SK-N-SH (cell line): Measurements from ENCODE around the gene FBN2. TPM values are rescaled to one million over a fixed set of nuclear protein-coding genes. Genes with fewer than 3 reads are reported as not detected.

ENCODE experiments used
- CTCF ChIA-PET: fragments of 300-600, 350-600 bp; formaldehyde crosslinking; extraction: SDS; loops from one replicate; lab custom pipeline; 2021; lab: Yijun Ruan, JAX
- POLR2A ChIA-PET: fragments of 350-600 bp; sonication (Branson Sonifier 250); formaldehyde crosslinking; extraction: SDS; loops from one replicate; lab custom pipeline; 2020; ENCODE audit warnings: antibody characterized with exemption, inconsistent platforms; lab: Yijun Ruan, JAX
- DNase-seq: peaks from one replicate; pipeline ENCODE4 v3.0.0; 2012
- H2AFZ ChIP-seq: fragments of 200-600 bp; sonication (generic); 2 replicates; pipeline ENCODE4 v1.8.1; 2016; ENCODE audit warnings: antibody characterized with exemption, mild to moderate bottlenecking, low read depth
- H3F3A ChIP-seq: fragments of 200-600 bp; sonication (generic); replicated peaks from 2 replicates; pipeline ENCODE3; 2016; ENCODE audit warnings: antibody characterized with exemption, mild to moderate bottlenecking; ENCODE audit not compliant: insufficient read depth
- H3K27ac ChIP-seq, 2 experiments: fragments of 200-500 bp in 1 of 2; fragments of 200-600 bp in 1 of 2; sonication (Bioruptor generic) in 1 of 2; sonication (generic), shearing (Covaris generic) in 1 of 2; 2 replicates each; pipeline versions ENCODE4 v1.5.1 to v1.6.1; 2014 to 2016; ENCODE audit warnings: low read depth in 2 of 2, inconsistent platforms in 1 of 2, low read length in 1 of 2, mild to moderate bottlenecking in 1 of 2, mixed read lengths in 1 of 2
- H3K27me3 ChIP-seq: fragments of 200-600 bp; sonication (generic), shearing (Covaris generic); 2 replicates; pipeline ENCODE4 v1.6.1; 2016; ENCODE audit warnings: mixed run types; ENCODE audit not compliant: insufficient read depth
- H3K36me3 ChIP-seq, 2 experiments: fragments of 200-500 bp in 1 of 2; fragments of 200-600 bp in 1 of 2; sonication (Bioruptor generic) in 1 of 2; sonication (generic) in 1 of 2; replicated peaks in 1 of 2; 2 replicates each; pipeline versions ENCODE3 to v1.5.1; 2014 to 2016; ENCODE audit warnings: low read length in 1 of 2, mild to moderate bottlenecking in 1 of 2; ENCODE audit not compliant: insufficient read depth in 2 of 2, control insufficient read depth in 1 of 2
- H3K4me1 ChIP-seq, 2 experiments: fragments of 200-500 bp in 1 of 2; fragments of 200-600 bp in 1 of 2; sonication (Bioruptor generic) in 1 of 2; sonication (generic), shearing (Covaris generic) in 1 of 2; 2 replicates each; pipeline versions ENCODE4 v1.5.1 to v1.6.1; 2014 to 2016; ENCODE audit warnings: low read depth in 1 of 2, low read length in 1 of 2, mixed run types in 1 of 2; ENCODE audit not compliant: insufficient read depth in 2 of 2, control insufficient read depth in 1 of 2
- H3K4me2 ChIP-seq: fragments of 200-600 bp; sonication (generic), shearing (Covaris generic); 2 replicates; pipeline ENCODE4 v1.6.1; 2017; ENCODE audit warnings: mixed run types
- H3K4me3 ChIP-seq, 2 experiments: fragments of 200-500 bp in 1 of 2; fragments of 200-600 bp in 1 of 2; sonication (Bioruptor generic) in 1 of 2; sonication (generic), shearing (Covaris generic) in 1 of 2; 2 replicates each; pipeline versions ENCODE4 v1.5.1 to v1.8.1; 2014 to 2016; ENCODE audit warnings: low read depth in 2 of 2, inconsistent platforms in 1 of 2, low read length in 1 of 2, mild to moderate bottlenecking in 1 of 2, mixed read lengths in 1 of 2, moderate library complexity in 1 of 2
- H3K79me2 ChIP-seq: fragments of 200-600 bp; sonication (generic); 2 replicates; pipeline ENCODE4 v1.8.1; 2017; ENCODE audit warnings: mild to moderate bottlenecking; ENCODE audit not compliant: insufficient read depth
- H3K9ac ChIP-seq: fragments of 200-600 bp; sonication (generic); 2 replicates; pipeline ENCODE4 v1.6.1; 2017; ENCODE audit warnings: mixed run types
- H3K9me2 ChIP-seq: fragments of 200-600 bp; sonication (generic); 2 replicates; pipeline ENCODE4 v1.6.1; 2017; ENCODE audit warnings: mixed run types
- H3K9me3 ChIP-seq: fragments of 200-600 bp; sonication (generic); 2 replicates; pipeline ENCODE4 v1.6.1; 2017; ENCODE audit warnings: mixed run types, mild to moderate bottlenecking, moderate library complexity
- H4K20me1 ChIP-seq: fragments of 200-600 bp; sonication (generic); 2 replicates; pipeline ENCODE4 v1.6.1; 2017; ENCODE audit warnings: mild to moderate bottlenecking, mixed run types; ENCODE audit not compliant: insufficient read depth
- CHD2 ChIP-seq: fragments of 150-350 bp; IDR thresholded peaks from 2 replicates; pipeline ENCODE4 v1.6.1; 2018; ENCODE audit warnings: low read length; ENCODE audit not compliant: partially characterized antibody
- EP300 ChIP-seq, 2 experiments: IDR thresholded peaks; 2 replicates each; pipeline versions ENCODE4 v1.4.0 to v1.6.1; 2012; ENCODE audit warnings: borderline replicate concordance in 1 of 2, low read depth in 1 of 2, low read length in 1 of 2
- GATA2 ChIP-seq: sonication (generic); formaldehyde crosslinking; IDR thresholded peaks from 2 replicates; pipeline ENCODE4 v1.5.0; 2020; ENCODE audit warnings: mild to moderate bottlenecking, missing genetic modification reagents
- MEF2A ChIP-seq: IDR thresholded peaks from 2 replicates; pipeline ENCODE4 v1.4.0; 2012; ENCODE audit warnings: low read depth, borderline replicate concordance
- NRF1 ChIP-seq: IDR thresholded peaks from 2 replicates; pipeline ENCODE4 v1.6.1; 2012; ENCODE audit warnings: low read depth, mild to moderate bottlenecking, low read length
- POLR2AphosphoS5 ChIP-seq: IDR thresholded peaks from 2 replicates; pipeline ENCODE4 v1.6.1; 2012; ENCODE audit warnings: low read depth, low read length
- RAD21 ChIP-seq: IDR thresholded peaks from 2 replicates; pipeline ENCODE4 v1.6.1; 2012; ENCODE audit warnings: mild to moderate bottlenecking, low read length
- RCOR1 ChIP-seq: fragments of 150-350 bp; IDR thresholded peaks from 2 replicates; pipeline ENCODE4 v1.6.1; 2017; ENCODE audit warnings: antibody characterized with exemption, low read length
- REST ChIP-seq: IDR thresholded peaks from 2 replicates; pipeline ENCODE4 v1.6.1; 2012; ENCODE audit warnings: mild to moderate bottlenecking, low read depth, low read length, moderate library complexity
- SIN3A ChIP-seq: IDR thresholded peaks from 2 replicates; pipeline ENCODE4 v1.6.1; 2012; ENCODE audit warnings: low read depth, mild to moderate bottlenecking, low read length, moderate library complexity, borderline replicate concordance
- TEAD4 ChIP-seq: IDR thresholded peaks from 2 replicates; pipeline ENCODE4 v1.4.0; 2012; ENCODE audit warnings: mild to moderate bottlenecking, borderline replicate concordance; ENCODE audit not compliant: insufficient read depth
- USF2 ChIP-seq: fragments of 150-350 bp; IDR thresholded peaks from 2 replicates; pipeline ENCODE4 v1.6.1; 2017; ENCODE audit warnings: antibody characterized with exemption, low read length, low read depth, borderline replicate concordance
- YY1 ChIP-seq: IDR thresholded peaks from 2 replicates; pipeline ENCODE4 v1.4.0; 2012; ENCODE audit warnings: low read depth, mild to moderate bottlenecking
- WGBS: methylation state at CpG from one replicate; pipeline ENCODE4 v1.1.6; 2017; ENCODE audit warnings: low lambda C conversion rate; 5-methylcytosine and 5-hydroxymethylcytosine counted together
- polyA plus RNA-seq, 3 experiments: library from polyadenylated mRNA; depleted of rRNA; stranded (reverse); fragments of >200 nt; gene quantifications; 2 replicates each; pipeline ENCODE4 v1.2.3, GENCODE V29; 2012
- TF ChIP-seq, protein P1 (sequence below): IDR thresholded peaks from 2 replicates; pipeline ENCODE4 v1.4.0; 2012; ENCODE audit warnings: low read depth, borderline replicate concordance

FBN2 gene
- polyA plus RNA-seq, 1 of the 3 experiments (the other 2 are of a cell fraction) = 2.2 TPM

- TF ChIP-seq POLR2AphosphoS5 (no peak), NRF1 (no peak), REST (no peak), EP300 (IDR thresholded peaks at IDR 0.05; ENCODE audit: borderline replicate concordance in 1 of 2, low read depth in 1 of 2, low read length in 1 of 2) (no peak), RAD21 (no peak), MEF2A (no peak), YY1 (no peak), SIN3A (no peak), CHD2 (no peak), GATA2 (CRISPR knock-in tag) (no peak), USF2 (no peak), RCOR1 (no peak), TEAD4 (no peak)
- TF ChIP-seq, protein P1, sequence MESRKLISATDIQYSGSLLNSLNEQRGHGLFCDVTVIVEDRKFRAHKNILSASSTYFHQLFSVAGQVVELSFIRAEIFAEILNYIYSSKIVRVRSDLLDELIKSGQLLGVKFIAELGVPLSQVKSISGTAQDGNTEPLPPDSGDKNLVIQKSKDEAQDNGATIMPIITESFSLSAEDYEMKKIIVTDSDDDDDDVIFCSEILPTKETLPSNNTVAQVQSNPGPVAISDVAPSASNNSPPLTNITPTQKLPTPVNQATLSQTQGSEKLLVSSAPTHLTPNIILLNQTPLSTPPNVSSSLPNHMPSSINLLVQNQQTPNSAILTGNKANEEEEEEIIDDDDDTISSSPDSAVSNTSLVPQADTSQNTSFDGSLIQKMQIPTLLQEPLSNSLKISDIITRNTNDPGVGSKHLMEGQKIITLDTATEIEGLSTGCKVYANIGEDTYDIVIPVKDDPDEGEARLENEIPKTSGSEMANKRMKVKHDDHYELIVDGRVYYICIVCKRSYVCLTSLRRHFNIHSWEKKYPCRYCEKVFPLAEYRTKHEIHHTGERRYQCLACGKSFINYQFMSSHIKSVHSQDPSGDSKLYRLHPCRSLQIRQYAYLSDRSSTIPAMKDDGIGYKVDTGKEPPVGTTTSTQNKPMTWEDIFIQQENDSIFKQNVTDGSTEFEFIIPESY = no peak
- Histone ChIP-seq H4K20me1 (no peaks in the 10 kb centered on the region), H3K27me3 (peaks cover 25% of the 10 kb centered on the region; the same call in 1 of the 2 replicates), H3K4me2 (no peak overlapping the region), H3K9me2 (no peaks in the 10 kb centered on the region), H3F3A (no peaks in the 10 kb centered on the region), H3K36me3 (no peaks in the 10 kb centered on the region), H3K9ac (no peak overlapping the region), H3K4me3 (no peak overlapping the region), H2AFZ (no peak overlapping the region), H3K79me2 (no peaks in the 10 kb centered on the region), H3K4me1 (no peaks in the 10 kb centered on the region), H3K27ac (no peak overlapping the region), H3K9me3 (no peaks in the 10 kb centered on the region)
- POLR2A ChIA-PET = no interaction called here
- WGBS = 15% methylated on average over 11 of the region's 11 CpGs
- CTCF ChIA-PET = interaction anchor here (0.9 to 1.2 kb wide), 2 partner anchors 46 to 58 kb away, joined by 3 read pairs; no protein-coding TSS in a partner anchor
- DNase-seq = no peak
These were observed 278.4 kb downstream of the FBN2 start for GRCh38 chr5:128259607-128260021.
